Right lobe of liver (tissue), 4 donors: Measurements from ENCODE around the gene TIFAB.

ENCODE experiments used
- POLR2A ChIP-seq: fragments of 450-650 bp; IDR thresholded peaks from one replicate; pipeline ENCODE4 v1.6.1; 2017; ENCODE audit warnings: antibody characterized with exemption, mild to moderate bottlenecking
- TF ChIP-seq, protein P1 (sequence below), 4 donors: fragments of 200-600 bp in 3 of 4; fragments of 450-650 bp in 1 of 4; IDR thresholded peaks; one replicate each; pipeline versions ENCODE4 v1.5.1 to v1.8.0; 2016 to 2022; ENCODE audit warnings: antibody characterized with exemption in 4 of 4, mild to moderate bottlenecking in 2 of 4
- donor health status: DM: no; HTN: no; CAD: no.
- donor health status: DM: no; HTN: no; CAD: no.
- donor health status: DM: no; HTN: yes; CAD: no.

DNA sequence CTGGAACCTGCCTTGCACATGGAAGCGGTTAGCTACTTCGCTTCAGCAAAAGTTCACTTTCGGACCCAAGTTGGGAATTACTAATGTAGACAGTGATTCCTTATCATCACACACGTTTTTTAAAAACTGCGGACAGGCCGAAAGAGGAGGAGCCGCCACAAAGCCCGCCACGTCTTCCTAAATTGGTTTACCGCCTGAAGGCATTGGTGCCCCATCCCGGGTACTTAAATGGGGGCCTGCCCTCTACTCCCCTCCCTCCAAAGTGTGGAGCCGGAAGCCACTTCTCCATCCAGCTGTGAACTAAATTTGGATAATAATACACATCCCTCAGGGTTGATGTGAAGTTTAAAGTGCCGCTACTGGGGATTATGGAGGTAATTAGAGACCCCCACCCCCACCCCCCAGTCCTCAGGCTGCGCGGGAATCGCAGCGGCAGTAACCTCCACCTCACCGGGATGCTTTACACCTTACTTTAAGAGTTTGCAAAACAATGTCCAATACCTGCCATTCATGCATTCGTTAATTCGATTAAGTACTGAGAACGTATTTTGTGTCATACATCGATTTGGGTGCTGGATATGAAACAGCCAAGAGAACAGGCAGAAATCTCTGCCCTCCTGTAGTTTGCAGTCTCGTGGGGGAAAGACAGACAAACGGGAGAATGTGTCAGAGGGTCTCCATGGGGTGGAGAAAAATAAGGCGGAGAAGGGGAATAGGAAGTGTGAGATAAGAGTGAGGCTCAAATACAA lies 52.2 kb downstream of the TIFAB start:
- TF ChIP-seq POLR2A, result no peak
- TF ChIP-seq, protein P1, sequence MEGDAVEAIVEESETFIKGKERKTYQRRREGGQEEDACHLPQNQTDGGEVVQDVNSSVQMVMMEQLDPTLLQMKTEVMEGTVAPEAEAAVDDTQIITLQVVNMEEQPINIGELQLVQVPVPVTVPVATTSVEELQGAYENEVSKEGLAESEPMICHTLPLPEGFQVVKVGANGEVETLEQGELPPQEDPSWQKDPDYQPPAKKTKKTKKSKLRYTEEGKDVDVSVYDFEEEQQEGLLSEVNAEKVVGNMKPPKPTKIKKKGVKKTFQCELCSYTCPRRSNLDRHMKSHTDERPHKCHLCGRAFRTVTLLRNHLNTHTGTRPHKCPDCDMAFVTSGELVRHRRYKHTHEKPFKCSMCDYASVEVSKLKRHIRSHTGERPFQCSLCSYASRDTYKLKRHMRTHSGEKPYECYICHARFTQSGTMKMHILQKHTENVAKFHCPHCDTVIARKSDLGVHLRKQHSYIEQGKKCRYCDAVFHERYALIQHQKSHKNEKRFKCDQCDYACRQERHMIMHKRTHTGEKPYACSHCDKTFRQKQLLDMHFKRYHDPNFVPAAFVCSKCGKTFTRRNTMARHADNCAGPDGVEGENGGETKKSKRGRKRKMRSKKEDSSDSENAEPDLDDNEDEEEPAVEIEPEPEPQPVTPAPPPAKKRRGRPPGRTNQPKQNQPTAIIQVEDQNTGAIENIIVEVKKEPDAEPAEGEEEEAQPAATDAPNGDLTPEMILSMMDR (IDR thresholded peaks at IDR 0.05), result no peak
